COLO668 (cell line): ENCODE results near the gene FKBP1A.

Experiments
- DNase-seq: peaks from one replicate; lab custom pipeline; 2025; ENCODE audit not compliant: unreplicated experiment; lab: John Stamatoyannopoulos, UW

Gene FKBP1A

DNA sequence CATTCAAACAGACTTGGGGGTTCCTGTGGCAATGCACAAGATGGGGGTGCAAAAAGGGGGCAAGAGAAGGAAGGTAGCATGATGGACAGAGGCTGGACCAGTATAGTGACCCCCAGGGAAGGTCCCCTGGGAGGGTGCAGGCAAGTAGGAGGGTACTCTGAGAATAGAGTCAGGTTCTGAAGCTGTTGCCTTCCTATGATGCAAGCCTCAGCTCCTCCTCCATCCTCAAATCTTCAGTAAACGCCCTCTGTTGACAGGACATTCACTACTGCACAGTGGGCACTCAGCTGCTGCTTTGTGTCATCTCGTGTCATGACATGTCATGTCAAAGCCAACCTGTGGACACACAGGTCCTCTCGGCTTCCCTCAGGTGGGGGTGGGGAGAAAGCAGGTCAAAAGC, 58.1 kb downstream of the FKBP1A start:
- DNase-seq: no peak

DNA sequence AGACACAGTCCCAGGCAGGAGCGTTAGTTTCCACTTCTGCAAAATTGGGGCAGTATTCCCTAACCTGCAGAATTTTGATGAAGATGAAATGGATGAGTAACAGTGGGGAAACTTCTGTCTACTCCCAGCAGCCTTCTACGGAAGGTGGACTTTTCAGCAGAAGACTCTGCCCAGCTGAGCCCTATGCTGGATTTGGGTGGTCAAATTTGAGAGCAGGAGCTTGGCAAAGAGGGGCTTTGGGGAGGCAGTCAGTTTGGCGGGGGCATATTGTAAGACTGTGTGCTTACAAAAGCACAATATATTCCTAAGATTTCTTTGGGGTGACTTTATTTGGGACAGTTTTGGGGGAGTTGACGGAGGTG, 58.5 kb downstream of the FKBP1A start:
- no peak for DNase-seq

DNA sequence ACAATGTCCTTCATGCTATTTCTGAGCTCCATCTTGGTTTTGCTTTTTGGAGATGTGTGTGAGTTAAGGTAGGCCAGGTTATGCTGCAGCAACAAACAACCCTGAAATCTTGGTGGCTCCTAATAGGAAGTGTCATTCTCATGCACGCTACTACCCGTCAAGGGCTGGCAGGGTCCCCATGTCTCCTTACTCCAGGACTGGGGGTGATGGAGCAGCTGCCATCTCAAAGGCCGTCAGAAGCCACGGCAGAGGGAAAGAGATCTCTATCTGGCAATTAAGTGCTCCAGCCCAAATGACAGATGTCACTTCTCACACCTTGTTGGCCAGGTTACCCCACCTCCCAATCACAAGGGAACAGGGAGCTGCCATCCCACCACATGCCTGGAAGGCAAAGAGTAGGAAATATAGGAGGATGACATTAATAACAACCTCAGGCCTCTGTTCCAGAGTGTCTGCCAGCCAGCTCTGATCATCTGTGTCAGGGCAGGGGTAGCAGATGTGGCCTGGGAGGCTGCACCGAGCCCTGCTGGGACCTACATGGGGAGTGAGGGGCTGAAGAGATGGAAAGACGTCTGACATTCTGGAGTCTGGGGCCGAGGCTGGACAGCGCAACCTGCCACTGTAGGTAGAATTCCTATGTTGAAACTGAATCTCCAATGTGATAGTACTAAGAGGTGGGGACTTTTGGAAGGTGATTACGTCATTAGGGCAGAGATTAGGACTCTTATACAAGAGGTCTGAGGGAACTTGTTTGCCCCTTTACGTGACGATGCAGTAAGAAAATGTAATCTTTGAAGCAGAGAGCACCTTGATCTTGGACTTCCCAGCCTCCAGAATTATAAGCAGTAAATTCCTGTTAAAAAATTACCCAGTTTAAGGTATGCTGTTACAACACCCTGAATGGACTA, 59.1 kb downstream of the FKBP1A start:
- DNase-seq: no peak

DNA sequence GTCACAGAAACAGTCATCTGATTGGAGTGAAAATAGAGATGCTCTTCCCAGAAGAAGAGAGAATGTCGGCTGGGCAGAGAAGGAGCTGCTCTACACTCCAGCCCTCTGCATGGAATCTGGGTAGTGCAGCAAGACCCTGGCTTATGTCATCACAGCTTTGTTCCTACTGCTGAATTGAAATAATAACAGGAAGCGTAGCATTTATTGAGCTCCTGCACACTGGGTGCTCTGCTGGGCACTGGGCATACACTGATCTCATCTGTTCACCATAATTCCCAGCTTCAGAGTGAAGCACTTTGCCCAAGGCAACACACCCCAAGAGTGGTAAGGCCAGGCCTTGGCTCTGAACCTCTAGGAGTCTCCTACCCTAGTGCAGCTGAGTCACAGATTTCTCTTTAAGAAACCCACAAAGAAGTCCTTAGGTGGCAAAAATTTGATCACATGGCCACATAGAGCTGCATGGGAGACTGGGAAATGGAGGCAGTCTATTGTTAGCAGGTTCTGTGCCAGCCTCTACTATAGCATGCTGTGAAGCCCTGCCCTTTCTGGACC, 60.0 kb downstream of the FKBP1A start:
- DNase-seq: no peak

DNA sequence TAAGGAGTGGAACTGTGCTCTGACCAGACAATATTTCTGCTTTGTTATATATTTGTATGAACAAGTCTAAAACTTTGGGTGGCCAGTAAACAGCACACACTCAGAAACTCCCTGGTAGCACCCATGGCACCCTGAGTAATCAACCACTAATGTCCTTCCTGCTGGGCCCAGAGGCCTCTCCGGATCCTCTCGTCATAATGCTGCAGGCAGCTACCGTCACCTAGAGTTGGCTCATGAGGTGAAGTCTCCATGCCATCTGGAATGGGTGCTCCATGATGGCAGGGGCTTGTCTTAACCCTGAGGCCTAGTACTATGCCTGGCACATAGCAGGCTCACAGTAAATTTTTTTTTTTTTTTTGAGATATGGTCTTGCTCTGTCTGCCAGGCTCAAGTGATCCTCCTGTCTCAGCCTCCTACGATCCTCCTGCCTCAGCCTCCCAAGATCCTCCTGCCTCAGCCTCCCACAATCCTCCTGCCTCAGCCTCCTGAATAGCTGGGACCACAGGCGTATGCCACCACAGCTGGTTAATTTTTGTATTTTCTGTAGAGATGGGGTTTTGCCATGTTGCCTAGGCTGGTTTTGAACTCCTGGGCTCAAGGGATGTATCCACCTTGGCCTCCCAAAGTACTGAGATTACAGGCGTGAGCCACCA, 60.9 kb downstream of the FKBP1A start:
- no peak for DNase-seq

DNA sequence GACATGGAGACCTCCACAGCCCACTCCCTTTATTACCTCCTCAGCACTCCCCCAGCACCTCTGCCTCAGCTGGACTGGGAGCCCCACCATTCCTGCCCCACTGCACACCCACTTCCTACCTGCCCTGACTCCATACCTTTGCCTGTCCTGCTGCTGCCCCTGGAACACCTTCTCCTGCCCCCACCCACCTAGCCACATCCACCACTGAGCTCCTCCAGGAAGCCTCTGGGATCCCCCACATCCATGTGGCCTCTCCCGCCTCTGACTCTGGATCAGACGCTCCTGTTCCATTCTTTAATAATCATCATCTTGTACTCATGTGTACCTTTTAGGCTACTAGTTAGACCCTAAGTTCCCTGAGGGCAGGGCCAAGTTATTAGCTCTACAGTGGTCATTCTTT, 61.8 kb downstream of the FKBP1A start:
- DNase-seq: no peak

DNA sequence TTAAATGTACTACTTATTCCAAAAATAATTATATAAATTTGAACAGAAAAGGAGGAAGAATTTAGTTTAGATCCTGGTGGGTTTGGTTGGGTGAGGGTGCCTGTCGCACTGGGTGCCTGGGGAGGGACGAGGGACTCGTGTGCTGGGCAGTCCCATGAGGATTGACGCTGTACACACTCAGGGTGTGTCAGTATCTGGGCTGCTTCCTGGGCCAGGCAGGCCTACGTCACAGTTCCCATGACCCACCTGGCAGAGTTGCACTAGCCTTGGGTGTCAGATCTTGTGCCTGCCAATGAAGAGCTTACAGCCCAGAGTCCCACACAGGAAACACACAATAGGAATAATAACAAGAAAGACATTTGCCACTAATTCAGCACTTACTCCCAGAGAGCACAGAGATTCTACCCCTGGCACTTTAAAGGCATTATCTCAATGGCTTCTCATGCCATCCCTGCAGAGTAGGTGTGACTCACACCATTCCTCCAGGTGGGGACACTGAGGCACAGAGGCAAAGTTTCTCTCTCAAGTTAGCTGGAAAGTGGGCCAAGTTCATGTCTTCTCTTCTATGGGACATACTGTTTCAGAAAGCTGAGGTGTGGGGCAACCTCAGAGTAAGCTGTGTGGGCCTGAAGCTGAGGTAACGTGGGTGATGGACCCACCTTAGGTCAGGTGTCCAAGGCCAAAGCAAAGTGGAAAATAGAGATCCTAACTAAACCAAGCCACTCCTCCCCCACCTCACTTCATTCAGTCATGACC, 62.6 kb downstream of the FKBP1A start:
- no peak for DNase-seq

DNA sequence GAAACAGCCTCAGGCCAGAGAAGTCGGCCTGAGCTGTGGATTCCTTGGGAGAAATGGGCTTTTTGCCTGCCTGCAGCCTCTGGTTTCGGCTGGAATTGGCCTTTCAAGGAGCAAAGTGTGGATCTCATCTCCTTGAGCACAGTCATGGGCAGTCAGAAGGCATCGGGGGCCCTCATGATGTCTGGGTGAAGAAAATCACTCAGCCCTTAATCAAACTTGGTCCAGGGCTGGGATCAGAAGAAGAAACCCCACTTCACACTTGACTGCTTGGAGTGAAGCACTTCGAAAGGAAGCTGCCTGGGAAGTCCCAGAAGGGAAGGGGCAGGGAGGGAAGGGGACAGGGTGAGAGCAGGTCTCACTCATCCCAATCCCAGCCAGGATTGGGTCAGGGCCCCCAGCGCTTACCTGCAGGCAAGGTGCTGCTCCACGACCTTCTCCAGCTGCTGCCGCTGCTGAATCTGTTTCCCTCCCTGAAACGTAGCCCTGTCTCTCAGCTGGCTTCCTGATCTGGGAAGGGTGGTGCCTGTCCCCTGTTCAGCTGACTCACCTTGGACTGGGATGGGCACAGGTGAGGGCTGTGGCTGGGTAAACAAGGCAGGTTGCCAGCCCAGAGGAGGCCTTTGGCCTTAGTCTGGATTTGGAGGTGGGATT, 64.0 kb downstream of the FKBP1A start, which contains the start of gene SDCBP2:
Gene SDCBP2 (minus strand): TSS at position 460 of the 651 bp plus-strand sequence. CDS start 8,723 bp downstream, outside the sequence.
- DNase-seq: peak; percentile 87

DNA sequence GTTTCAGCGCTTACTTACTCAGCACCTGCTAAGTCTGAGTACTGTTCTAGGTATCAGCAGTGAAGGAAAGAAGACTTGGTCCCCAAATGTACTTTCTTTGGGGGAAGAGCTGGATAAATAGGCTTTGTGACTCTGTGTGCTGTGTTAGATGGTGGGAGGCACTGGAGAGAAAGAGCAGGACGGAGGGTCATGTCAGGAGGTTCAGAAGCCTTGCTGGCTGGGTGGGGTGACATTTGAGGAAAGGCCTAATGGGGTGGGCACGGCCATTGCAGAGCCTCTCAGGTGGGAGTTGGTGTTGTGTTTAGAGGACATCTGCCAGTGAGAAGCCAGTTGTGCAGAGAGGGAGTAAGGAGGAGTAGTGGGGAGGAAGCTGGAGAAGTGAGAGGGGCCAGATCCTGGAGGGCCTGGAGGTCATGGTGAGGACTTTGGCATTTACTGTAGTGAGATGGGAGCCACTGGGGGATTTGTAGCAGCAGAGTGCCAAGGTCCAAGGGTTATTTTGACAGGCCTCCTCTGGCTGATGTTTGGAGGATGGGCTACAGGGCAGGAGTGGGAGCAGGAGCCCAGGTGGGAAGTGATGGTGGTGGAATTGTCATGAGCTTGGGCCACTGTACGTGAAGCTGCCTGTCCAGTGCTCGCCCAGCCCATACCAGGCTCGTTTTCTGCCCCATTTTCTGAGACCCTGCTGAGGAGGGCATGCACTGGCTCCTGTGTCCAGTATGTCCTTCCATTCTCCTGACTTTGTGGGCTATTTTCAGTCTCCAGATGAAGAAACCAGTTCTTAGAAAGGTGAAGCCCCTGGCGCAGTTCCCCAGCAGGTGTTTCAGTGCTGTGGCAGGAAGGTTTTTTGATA, 64.8 kb downstream of the FKBP1A start:
- DNase-seq: peak; percentile 26

DNA sequence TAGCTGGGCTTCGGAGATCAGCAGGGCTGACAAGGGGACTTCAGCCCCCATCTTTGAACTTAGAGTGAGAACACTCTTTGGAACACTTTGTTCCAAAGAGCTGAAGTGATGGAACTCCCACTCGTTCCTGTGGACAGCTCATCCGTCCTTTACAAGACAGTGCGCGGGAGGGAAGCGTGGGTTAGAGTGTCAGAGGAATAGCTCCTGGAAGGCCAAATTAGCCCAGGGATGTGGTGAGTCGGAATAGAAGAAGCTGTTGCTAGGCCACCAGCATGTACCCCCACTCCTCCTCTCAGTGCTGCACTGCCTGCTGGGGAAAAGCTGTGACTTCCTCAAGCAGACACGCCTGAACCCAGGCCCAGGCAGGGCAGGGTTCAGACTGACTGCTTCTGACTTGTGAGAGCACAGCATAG, 65.6 kb downstream of the FKBP1A start:
- no peak for DNase-seq

DNA sequence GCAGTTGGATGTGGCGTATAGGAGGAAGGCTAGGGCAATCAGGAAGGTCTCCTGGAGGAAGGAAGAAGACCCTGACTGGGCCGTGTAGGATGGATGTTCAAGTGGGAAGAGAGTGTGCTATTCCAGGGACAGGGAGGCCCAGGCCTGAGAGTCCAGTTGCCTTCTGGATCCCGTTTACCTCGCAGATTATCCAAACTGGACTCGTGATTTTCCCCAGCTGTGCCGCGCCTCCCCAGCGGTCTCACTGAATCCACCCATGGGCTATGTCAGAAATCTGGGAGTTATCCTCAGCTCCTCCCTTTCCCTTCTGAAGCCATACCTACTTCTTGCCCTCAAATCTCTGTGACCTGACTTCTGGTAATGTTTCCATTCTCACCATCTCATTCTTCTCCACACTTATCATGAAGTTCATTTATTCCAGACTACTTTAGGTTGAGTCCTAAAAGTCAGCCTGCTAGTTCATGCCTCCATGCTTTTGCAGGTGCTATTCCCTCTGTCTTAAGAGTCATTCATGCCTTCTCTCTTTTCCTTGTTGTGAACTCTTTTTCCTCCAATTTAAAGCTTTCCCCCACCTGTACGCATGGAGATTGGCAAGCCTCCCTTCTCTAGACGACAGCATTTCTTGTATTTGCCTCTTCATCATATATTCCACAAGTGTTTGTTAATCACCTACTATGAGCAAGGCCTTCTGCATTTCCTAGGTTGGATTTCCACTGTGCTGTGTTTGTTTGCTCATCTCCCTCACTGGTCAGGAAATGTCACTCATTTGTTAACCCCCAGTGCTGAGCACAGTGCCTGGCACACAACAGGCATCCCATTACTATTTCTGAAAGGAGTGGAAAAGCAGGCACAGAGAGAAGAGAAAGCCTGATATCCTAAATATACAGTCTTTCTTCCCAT, 66.6 kb downstream of the FKBP1A start:
- DNase-seq: no peak

DNA sequence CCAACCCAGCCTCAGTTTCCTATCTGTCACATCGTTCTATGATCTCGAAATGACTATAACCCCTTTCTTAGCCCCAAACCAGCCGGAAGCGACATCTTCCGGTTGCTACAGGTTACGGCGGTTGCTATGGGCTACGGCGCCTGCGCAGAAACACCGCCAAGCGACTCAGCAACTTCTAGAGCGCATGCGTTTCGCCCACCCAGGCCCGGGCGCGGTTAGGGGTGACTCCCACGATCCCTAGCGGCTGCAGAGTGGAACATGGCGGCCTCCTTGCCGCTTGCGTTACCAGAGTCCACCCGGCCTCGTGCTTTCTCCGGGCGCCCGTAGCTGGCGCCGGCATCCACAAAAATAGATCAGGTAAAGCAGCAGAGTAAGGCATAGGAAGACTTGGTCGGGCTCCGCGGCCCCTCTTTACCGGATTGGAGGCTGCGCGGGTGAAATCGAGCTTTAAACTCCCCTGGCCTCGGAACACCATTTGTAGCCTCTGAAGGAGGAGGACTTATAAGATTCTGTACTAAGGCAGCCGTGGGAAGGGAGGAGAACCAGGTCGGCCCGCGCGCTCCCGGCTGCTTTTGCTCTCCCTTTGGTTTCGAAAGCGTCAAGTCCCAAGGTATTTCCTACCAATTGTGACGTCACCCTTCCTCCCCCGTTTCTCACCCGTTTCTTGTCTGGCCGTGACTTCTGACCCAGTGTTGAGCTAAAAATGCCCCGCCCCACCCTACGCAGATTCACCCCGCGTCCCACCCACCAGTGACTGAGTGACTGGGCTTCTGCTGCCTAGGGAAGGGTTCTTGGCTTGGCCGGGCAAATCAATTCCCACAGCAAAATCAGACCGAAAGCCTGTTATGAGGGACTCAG, 67.5 kb downstream of the FKBP1A start:
- peak; percentile 99 for DNase-seq

DNA sequence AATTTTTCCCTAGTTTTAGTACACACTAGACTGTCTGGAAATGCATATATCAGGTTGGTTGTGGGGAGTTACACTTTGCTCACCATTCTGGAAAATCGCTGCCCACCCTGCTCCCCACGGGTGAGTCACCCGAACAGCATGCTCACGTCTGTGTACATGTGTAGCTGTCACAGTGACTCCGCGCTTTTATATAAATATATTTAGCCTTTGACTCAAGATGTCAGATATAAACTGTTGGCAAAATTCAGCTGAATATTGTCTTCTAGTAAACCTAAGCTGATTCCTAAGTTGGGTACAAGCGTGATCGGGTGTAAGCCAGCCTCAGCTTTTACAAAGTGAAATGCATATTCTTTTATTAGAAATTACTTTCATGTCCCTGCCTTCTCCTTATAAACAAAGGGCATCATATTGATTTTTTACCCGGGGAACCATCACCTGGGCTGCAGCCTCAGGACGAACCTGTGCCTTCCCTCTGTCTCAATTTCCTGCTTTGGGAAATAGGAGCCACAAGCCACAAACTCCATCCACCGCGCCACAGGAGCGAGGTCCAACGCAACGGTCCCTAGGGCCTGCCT, 68.2 kb downstream of the FKBP1A start:
- no peak for DNase-seq

DNA sequence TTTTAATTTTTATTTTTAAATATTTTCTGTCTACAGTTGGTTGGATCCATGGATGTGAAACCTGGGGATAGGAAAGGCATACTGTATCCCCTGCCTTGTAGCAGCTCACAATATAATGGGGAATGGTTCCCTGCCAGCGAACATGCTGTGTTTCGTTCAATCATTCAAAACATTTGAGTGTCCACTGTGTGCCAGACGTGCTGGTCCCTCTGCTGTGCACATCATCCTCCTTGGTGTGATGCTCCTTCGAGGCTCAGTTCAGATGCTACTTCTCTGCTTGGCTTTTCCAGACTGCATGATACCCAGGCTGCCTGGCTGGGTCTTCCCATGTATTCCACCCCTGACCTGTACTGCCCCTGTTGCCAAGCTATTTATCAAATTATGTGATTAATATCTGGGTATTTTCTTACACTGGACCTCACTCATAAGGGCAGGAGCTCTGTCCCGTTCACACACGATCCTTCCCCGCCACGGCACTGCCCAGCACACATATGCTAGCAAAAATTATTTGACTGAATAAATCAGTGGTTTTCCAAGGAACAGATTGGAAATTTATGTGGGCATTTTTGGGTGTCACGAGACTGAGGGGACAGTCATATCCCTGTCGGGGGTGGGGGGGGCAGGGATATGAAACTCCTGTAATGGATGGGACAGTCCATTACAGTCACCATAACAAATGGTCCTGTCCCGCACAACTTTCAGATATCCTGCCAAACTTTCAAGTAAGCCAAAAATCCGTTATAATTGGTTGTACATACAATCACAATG, 68.8 kb downstream of the FKBP1A start:
- no peak for DNase-seq

DNA sequence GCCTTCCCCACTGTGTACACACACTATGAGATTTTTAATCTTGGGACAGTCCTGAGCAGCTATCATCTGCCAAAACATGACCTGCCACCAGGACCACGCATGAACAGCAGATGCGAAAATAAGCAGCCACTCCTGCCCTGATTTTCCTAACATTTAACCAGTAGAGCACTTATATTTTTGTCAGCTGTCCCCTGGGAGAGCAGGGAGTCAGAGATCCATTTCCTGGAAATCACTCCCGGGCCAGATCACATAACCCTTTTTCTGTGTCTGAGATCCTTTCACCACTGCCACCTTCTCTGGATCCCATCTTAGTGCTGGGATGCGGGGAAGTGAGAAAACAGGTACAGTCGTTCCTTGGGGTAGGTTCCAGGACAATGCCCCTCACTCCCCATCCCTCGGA, 69.6 kb downstream of the FKBP1A start:
- no peak for DNase-seq

DNA sequence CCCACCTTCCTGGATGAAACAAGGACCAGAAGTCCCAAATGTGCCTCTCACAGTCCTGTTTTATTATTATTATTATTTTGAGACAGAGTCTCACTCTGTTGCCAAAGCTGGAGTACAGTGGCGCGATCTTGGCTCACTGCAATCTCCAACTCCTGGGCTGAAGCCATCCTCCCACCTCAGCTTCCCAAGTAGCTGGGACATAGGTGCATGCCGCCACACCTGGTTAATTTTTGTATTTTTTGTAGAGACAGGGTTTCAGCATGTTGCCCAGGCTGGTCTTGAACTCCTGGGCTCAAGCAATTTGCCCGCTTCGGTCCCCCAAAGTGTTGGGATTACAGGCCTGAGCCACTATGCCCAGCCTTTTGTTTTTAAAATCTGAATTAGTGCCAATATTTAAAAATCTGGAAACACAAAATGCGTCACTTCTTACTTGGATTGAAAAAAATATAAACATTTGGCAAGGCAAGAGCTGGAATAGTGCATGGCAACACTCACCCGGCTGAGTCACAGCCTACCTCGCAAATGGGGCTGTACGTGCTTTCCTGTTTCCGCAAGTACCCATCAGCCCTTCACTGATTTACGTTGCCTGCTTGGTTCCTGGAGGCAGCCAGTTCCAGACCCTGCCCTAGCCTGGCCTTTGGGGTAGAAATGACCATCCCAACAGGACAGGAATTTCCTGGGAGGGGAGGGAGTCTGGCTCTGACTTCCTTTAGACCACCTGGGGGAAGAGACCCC, 70.2 kb downstream of the FKBP1A start:
- no peak for DNase-seq
